ENCODE data around the gene INAFM1. TPM values are rescaled to one million over a fixed set of nuclear protein-coding genes. Genes with fewer than 3 reads are reported as not detected.

Gene INAFM1
- total and polyA plus RNA-seq, 12 donors: 9.2 to 16.4 (median 12.5) TPM

DNA sequence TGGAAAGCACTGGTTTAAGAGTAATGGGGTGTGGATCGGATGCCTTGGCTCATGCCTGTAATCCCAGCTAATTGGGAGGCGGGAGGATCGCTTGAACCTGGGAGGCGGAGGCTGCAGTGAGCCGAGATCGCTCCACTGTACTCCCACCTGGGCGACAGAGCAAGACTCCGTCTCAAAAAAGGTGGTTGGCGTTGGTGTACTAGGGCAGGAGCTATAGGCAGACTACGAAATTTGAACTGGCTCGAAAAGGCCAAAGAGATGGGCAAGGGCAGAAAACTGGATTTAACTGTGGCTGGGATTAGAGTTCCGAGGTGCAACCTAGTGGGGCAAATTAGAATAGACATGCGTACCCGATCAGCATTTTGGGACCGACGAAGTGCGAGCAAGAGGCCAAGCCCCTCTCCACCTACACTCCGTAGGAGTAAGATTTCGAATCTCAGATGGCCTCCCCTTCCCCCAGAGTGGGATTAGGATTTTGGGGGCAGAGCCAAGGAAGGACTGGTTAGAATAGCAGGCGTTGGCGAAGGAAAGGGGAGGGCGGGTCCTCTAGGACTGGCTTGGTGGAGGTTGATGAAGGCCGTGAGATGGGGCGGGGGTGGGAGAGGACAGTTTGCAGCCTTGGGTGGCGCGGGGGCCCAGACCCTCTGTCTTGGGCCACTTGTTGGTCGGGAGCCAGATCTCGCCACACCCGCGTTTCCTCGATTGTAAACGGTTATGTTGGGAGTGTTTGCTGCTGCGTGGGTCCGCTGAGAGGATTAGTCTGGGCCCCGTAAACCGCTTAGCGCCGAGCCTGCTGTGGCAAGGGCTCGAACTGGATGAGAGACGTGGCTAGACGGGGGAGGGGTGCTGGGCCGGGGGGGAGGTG, 2.0 kb upstream of the INAFM1 start:
- Histone ChIP-seq H3K9me3 (no peaks in the 10 kb centered on the region), H3K4me1 (peaks cover 11 to 47% (median 39%) of the 10 kb centered on the region in 9 donors), H3K27me3 (no peaks in the 10 kb centered on the region), H3K36me3 (peaks cover 0 to 46% (median 19%) of the 10 kb centered on the region in 9 donors), H3K4me3 (peak overlapping the region; percentile 57 to 84 (median 72)), H3K27ac (peak overlapping the region; percentile 81 to 99 (median 98))
- TF ChIP-seq, protein P1, sequence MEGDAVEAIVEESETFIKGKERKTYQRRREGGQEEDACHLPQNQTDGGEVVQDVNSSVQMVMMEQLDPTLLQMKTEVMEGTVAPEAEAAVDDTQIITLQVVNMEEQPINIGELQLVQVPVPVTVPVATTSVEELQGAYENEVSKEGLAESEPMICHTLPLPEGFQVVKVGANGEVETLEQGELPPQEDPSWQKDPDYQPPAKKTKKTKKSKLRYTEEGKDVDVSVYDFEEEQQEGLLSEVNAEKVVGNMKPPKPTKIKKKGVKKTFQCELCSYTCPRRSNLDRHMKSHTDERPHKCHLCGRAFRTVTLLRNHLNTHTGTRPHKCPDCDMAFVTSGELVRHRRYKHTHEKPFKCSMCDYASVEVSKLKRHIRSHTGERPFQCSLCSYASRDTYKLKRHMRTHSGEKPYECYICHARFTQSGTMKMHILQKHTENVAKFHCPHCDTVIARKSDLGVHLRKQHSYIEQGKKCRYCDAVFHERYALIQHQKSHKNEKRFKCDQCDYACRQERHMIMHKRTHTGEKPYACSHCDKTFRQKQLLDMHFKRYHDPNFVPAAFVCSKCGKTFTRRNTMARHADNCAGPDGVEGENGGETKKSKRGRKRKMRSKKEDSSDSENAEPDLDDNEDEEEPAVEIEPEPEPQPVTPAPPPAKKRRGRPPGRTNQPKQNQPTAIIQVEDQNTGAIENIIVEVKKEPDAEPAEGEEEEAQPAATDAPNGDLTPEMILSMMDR (IDR thresholded peaks at IDR 0.05): no peak
- DNase-seq (peak in 1 of 2 donors; percentile 55), ATAC-seq (no peak)
- intact Hi-C loops (cut with DNase I): loop anchor here in 4 of 10 donors (1.0 kb wide), 1 partner anchor 15 kb away; no protein-coding TSS in a partner anchor
- WGBS, 2 donors: 42 to 45% methylated on average over 42 of the region's 42 CpGs

DNA sequence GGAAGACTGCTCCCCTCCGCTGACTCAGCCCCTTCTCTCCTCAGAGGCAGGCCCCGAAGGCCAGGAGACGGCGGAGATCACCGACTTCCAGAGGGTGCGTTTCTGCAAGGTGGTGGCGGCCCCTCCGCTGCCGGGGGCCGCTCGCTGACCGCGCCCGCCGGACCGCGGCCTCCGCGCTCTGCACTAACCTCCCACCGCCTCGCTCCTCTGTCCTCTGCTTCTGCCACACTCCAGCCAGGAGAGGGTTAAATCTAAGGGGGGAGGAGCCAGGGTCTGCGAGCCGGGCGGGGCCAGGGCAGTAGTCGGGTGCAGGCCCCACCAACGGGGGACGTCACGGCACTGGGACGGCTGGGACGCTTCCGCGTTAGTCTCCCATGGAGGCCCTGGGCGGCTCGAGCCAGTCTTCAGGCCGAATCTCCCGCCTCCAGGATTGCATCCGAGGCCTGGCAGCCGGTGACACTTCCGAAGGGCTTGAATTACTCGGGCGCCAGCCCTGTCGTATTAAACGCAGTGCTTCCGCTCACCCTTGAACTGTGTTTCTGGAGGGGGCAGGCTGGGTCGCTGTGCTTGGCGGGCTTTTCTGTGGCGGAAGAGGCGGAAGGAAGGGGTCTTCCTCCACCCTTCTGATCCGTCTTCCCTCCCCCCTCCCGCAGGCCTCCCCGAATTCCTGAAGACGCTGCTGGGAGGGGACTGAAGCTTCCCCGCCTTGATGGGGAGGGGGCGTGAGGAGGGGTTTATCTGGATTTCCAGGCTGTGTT, 1.2 kb upstream of the INAFM1 start:
- Histone ChIP-seq H3K27me3 (no peaks in the 10 kb centered on the region), H3K9me3 (no peaks in the 10 kb centered on the region), H3K27ac (peak overlapping the region; percentile 81 to 99 (median 98)), H3K4me3 (peak overlapping the region; percentile 57 to 84 (median 72)), H3K4me1 (peaks cover 11 to 55% (median 42%) of the 10 kb centered on the region in 9 donors), H3K36me3 (peaks cover 0 to 38% (median 13%) of the 10 kb centered on the region in 9 donors)
- DNase-seq (peak; percentile 91 to 93), ATAC-seq (peak; percentile 74 to 88 (median 82))
- intact Hi-C loops (cut with DNase I): loop anchor here in 5 of 10 donors (1.0 kb wide), 1 partner anchor 16 kb away; no protein-coding TSS in a partner anchor
- TF ChIP-seq, protein P1 (IDR thresholded peaks at IDR 0.05): no peak
- WGBS, 2 donors: 3% methylated on average over 48 to 54 of the region's 54 CpGs

DNA sequence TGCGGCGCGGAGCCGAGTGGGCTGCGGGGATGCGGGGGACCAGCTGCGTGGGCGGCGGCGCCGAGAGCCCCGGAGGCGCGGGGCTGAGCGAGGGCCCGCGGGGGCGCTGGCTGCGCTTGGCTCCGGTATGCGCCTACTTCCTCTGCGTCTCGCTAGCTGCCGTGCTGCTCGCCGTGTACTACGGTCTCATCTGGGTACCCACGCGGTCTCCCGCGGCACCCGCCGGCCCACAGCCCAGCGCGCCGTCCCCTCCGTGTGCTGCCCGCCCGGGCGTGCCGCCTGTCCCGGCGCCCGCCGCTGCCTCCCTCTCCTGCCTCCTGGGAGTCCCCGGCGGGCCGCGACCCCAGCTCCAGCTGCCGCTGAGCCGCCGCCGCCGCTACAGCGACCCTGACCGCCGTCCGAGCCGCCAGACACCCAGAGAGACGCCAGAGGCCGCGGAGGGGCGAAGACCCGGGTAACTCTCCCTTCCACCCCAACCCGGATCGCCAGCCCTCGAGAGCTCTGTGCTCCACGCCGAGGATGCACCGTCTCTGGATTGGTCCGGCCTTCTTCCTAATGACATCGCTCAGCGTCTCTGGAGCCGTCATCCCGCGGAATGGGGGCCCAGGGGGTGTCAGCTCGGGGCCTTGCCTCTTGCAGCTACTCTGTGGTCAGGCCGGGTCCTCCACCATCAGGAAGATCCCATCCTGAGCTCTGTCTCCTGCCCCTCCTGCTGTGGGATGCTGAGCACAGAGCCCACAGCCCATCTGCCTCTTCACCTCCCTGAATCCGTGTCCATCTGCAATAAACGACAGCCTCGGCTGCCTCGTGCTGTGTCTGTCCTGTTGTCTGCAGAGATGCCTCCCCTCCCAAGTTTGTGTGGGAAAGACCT, 441 bp downstream of the INAFM1 start:
- peak in 2 of 8 donors; percentile 2 to 4 for ATAC-seq
- peak; percentile 42 to 52 for DNase-seq
- H3K4me1 ChIP-seq: peaks cover 11 to 59% (median 42%) of the 10 kb centered on the region in 9 donors
- 5 to 13% methylated on average over 42 to 77 of the region's 82 CpGs for WGBS, 2 donors
- no peaks in the 10 kb centered on the region for H3K9me3 ChIP-seq
- peak overlapping the region; percentile 40 to 84 (median 72) for H3K4me3 ChIP-seq
- H3K36me3 ChIP-seq: peaks cover 0 to 22% (median 13%) of the 10 kb centered on the region in 9 donors
- TF ChIP-seq, protein P1 (IDR thresholded peaks at IDR 0.05): no peak
- H3K27ac ChIP-seq: peak overlapping the region in 9 of 10 donors; percentile 71 to 99 (median 88)
- intact Hi-C loops (cut with DNase I): loop anchor here in 1 of 10 donors (1.0 kb wide), 1 partner anchor 18 kb away; no protein-coding TSS in a partner anchor
- no peaks in the 10 kb centered on the region for H3K27me3 ChIP-seq
